VCaP (cell line): ENCODE measurements around the gene SLCO3A1.
"Not testable (repeated sequence)": the region's sequence is repeated elsewhere in the genome, so short reads cannot be mapped to it uniquely, and the experiment has no call there.

Experiments used
- H3K27ac ChIP-seq: fragments of 450-650 bp; 2 replicates; pipeline ENCODE4 v1.5.1; 2017
- TF ChIP-seq, protein P1 (sequence below): fragments of 450-650 bp; conservative IDR thresholded peaks from 2 replicates; pipeline ENCODE4 v1.5.1; 2017; ENCODE audit warnings: mild to moderate bottlenecking, moderate library complexity

SLCO3A1 gene

DNA sequence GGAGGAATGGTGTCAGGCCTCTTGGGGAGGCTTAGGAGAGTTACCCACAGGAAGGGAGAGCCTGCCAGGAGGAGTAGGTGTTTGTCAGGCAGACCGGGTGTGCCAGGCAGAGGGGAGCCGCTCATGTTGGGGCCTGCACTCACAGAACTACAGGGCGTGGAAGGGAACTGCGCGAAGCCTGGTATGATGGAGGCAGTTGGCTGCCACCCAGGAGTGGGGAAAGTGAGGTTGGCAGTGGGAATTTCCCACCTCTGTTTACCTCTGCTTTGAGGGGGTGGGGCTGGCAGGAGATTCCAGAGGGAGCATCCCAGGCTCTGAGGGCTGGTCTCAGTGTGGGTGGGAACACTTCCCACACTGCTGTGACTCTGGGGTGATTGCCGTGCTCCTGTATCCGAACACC lies 99.9 kb downstream of the SLCO3A1 start:
- H3K27ac ChIP-seq = no peak overlapping the region
- TF ChIP-seq, protein P1, sequence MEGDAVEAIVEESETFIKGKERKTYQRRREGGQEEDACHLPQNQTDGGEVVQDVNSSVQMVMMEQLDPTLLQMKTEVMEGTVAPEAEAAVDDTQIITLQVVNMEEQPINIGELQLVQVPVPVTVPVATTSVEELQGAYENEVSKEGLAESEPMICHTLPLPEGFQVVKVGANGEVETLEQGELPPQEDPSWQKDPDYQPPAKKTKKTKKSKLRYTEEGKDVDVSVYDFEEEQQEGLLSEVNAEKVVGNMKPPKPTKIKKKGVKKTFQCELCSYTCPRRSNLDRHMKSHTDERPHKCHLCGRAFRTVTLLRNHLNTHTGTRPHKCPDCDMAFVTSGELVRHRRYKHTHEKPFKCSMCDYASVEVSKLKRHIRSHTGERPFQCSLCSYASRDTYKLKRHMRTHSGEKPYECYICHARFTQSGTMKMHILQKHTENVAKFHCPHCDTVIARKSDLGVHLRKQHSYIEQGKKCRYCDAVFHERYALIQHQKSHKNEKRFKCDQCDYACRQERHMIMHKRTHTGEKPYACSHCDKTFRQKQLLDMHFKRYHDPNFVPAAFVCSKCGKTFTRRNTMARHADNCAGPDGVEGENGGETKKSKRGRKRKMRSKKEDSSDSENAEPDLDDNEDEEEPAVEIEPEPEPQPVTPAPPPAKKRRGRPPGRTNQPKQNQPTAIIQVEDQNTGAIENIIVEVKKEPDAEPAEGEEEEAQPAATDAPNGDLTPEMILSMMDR = no peak

DNA sequence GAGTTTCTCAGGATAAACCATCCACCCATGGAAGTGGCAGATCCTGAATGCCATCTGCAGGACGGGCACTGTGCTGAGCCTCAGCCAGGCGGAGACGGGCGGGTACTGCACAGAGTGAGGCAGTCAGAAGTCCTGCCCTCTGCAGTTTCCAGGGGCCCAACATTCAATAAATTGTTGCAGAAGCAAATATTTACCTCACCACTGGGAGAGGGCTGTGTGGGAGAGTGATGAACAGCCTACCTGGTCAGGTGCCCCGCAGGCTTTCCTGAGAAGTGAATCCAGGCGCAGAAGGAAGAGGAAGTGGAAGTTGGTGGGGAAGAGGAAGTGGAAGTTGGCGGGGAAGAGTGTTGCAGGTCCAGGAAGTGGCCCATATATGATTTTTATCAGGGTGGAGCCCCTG lies 100.8 kb downstream of the SLCO3A1 start:
- H3K27ac ChIP-seq = no peak overlapping the region
- TF ChIP-seq, protein P1 = no peak

DNA sequence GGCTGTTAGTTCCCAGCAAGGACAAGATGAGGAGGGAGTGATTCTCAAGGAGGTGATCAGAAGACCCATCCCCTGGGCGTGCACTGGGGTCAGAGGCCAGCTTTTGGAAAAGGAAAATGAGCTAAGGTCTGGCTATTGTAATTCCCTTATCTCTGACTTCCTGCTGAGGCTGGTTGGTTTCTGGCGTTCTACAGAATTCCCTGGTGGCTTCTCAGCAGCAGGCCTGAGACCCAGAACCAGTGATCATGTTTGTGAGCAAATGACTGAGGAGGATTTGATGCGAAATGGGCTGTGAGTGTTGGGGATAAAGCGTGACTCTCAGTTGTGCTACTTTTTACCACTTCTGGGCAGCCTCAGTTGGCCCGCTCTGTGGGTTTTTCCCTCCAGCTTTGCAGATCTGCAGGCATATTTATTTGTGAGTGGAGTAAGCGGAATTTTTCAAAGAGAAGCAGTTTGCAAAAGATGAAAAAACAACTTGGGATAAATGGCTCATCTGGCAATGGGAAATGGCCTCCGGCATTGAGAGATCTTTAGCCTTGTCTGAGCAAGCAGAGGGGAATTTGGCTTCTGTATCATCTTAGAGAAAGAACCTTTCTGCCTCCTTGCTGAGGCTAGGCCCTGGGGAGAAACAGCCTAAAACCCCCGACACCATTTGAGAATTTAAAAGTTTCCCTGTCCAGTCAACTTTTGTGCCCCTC lies 102.7 kb downstream of the SLCO3A1 start:
- H3K27ac ChIP-seq = no peak overlapping the region

DNA sequence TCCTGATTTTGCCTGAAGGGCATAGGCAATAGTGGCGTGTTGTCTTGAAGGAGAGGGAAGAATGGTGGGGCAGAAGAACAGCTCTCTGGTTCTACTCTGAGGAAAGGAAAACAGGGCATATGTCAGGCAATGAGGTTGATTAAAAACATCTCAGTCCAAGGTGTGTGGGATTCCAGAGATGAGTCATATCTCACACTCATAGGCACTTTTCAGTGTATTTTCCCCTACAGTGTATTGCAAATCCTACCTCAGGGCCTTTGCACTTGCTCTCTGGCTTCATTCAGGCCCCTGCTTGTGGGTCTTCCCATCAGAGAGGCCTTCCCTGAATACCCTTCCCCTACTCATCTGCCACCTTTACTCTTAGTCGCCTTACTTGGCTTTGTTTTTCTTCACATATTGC lies 107.8 kb downstream of the SLCO3A1 start:
- TF ChIP-seq, protein P1 = no peak
- H3K27ac ChIP-seq = no peak overlapping the region

More for the DNA sequence above, 102.7 kb downstream of the SLCO3A1 start:
- TF ChIP-seq, protein P1 = no peak

DNA sequence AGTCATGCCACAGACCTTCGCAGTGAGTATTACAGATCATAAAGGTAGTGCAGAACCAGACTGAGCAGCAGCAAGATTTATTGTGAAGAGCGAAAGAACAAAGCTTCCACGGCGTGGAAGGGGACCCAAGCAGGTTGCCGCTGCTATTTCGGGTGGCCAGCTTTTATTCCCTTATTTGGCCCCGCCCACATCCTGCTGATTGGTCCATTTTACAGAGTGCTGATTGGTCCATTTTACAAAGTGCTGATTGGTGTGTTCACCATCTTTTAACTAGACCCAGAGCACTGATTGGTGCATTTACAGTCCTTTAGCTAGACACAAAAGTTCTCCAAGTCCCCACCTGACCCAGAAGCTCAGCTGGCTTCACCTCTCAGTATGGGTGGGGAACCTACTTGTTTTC lies 110.2 kb downstream of the SLCO3A1 start:
- not testable (repeated sequence) for H3K27ac ChIP-seq

DNA sequence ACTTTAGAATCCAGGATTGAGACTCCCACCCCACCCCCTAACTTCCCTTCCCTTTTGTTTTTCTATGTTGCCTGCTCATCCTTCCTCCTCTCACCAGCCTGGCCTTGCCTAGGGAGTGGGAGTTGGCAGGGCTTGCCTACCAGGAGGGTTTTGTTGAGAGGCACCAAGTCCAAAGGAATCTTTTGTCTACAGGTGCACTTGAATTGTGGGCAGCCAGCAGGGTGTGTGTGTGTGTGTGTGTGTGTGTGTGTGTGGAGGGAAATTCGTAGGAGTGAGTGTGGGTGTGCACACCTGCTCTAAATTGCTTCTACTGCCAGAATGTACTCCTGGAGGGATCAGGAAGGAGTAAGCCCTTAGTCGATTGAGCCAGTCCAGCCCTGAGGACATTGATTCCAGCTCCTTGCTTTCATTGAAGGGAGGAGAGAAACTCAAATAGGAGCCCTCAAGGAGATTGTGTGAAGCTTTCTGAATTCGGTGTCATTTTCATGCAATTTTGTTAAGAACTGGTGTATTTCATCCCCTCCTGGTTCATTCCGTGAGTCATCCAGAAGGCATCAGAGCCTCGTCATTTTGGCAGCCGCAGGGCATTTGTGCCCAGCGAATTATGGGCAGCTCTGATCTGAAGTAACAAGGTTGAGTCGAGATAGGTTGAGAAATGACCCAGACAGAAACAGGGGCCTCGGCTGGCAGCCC lies 112.1 kb downstream of the SLCO3A1 start:
- TF ChIP-seq, protein P1 = no peak
- H3K27ac ChIP-seq = no peak overlapping the region

DNA sequence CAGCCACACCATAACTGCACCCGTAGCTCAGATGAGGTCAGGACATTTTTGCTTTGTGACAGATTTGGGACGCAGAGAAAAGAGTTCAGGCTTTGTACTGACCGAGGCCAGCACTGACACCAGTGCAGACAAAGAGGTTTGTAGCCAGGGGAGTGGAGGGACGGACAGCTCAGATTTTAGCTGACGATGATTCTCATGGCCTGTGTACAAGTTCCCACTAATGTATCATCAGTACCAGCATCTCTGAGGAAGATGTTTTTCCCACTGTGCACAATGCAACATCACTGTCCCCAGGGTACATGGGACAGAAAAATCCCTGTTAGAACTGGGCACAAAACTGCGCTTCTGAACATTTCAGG lies 112.7 kb downstream of the SLCO3A1 start:
- TF ChIP-seq, protein P1 = no peak
- H3K27ac ChIP-seq = no peak overlapping the region

DNA sequence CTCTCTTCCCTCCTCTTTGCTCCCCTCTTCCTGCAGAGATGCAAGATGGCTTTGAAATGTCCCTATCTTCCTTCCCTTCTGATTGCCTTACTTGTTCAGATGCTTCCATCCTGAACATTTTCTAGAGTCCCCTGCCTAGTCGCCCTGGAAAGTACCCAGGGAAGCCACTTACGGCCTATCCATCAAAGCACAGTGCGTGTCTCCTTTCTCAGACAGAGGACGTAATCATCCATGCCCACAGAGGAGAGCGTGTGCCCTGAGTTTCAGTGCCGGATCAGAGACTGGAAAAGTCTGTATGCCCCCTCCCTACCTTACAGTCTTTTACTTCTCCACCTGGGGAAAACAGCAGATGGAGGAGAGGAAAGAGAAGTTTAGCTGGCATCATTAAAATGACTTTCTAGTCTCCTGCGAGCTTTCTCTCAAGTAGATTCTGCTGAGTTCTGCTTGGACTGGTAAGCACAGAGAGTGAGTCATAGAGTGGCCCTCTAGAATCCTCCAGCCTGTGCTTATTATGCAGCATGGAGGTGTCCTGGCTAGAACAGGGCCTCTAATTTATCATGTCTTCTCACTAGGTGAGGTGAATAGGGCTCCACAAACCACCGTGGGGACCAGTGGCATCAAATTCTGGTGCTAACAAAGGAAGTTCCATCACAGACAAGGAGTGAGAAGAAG lies 114.6 kb downstream of the SLCO3A1 start:
- TF ChIP-seq, protein P1 = no peak
- no peak overlapping the region for H3K27ac ChIP-seq
